ENCODE results near the gene BNIP2. TPM values are rescaled to one million over a fixed set of nuclear protein-coding genes. Genes with fewer than 3 reads are reported as not detected.

BNIP2 gene
- polyA plus RNA-seq, 3 donors from 2014 or later: 89.5 to 144 (median 127) TPM

Other genes starting within 250 kb of the BNIP2 start
- gene GCNT3, start 77.5 kb downstream of the BNIP2 start, polyA plus RNA-seq: not detected
- gene GTF2A2, start 31.8 kb downstream of the BNIP2 start, polyA plus RNA-seq: 100 to 1,000 TPM; 128 to 211 (median 144) TPM